ENCODE results near the gene TRIM27.

DNA sequence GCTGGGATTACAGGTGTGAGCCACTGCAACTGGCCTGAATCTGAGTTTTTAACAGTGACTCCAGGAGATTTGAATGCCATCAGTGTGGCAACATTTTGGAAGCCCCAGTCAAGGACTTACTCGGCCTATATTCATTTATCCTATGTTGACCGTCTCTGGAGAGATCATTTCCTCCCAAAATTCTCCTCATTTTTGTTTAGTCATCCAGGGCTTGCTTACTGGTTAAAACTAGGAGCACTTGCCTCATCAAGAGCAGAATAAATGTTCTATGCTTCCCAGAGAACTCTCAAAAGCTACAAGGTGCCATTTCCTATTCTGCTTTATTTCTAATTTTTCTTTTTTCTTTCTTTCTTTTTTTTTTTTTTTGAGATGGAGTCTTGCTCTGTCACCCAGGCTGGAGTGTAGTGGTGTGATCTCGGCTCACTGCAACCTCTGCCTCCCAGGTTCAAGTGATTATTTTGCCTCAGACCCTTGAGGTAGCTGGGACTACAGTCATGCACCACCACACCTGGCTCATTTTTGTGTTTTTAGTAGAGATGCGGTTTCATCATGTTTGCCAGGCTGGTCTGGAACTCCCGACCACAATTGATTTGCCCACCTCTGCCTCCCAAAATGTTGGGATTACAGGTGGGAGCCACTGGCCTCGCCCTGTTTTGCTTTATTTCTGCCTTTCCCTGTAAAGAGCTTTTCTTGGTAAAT, 23.4 kb upstream of the TRIM27 start:
- TF ChIP-seq, protein P1, sequence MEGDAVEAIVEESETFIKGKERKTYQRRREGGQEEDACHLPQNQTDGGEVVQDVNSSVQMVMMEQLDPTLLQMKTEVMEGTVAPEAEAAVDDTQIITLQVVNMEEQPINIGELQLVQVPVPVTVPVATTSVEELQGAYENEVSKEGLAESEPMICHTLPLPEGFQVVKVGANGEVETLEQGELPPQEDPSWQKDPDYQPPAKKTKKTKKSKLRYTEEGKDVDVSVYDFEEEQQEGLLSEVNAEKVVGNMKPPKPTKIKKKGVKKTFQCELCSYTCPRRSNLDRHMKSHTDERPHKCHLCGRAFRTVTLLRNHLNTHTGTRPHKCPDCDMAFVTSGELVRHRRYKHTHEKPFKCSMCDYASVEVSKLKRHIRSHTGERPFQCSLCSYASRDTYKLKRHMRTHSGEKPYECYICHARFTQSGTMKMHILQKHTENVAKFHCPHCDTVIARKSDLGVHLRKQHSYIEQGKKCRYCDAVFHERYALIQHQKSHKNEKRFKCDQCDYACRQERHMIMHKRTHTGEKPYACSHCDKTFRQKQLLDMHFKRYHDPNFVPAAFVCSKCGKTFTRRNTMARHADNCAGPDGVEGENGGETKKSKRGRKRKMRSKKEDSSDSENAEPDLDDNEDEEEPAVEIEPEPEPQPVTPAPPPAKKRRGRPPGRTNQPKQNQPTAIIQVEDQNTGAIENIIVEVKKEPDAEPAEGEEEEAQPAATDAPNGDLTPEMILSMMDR (IDR thresholded peaks at IDR 0.05; ENCODE audit: poor library complexity), result no peak
- no peak for TF ChIP-seq EZH2 (IDR thresholded peaks at IDR 0.05; ENCODE audit: borderline replicate concordance)

Data from hepatocyte (in vitro differentiated cells).